Colonic mucosa (tissue), 4 donors: ENCODE results near the gene IKZF3. TPM values are rescaled to one million over a fixed set of nuclear protein-coding genes. Genes with fewer than 3 reads are reported as not detected.
A peak's percentile ranks its signal among the peaks of the same experiment; 100 is the strongest.
"Not testable (repeated sequence)": the region's sequence is repeated elsewhere in the genome, so short reads cannot be mapped to it uniquely, and the experiment has no call there.

Experiments used
- DNase-seq: peaks from one replicate; pipeline ENCODE4 v3.0.0-alpha.2; 2020
- H3K27ac ChIP-seq: fragments of 200-600 bp; one replicate; pipeline ENCODE4 v1.8.0; 2021
- H3K27me3 ChIP-seq: fragments of 200-600 bp; one replicate; pipeline ENCODE4 v1.8.0; 2021
- H3K36me3 ChIP-seq: fragments of 200-600 bp; one replicate; pipeline ENCODE4 v1.8.0; 2021
- H3K4me1 ChIP-seq: fragments of 200-600 bp; one replicate; pipeline ENCODE4 v1.8.0; 2021; ENCODE audit warnings: mild to moderate bottlenecking
- H3K4me3 ChIP-seq: fragments of 200-600 bp; one replicate; pipeline ENCODE4 v1.8.0; 2021
- H3K9ac ChIP-seq, 2 donors: one replicate each; pipeline ENCODE4 v1.7.0; 2013; ENCODE audit warnings: control low read depth in 2 of 2, low read depth in 2 of 2, low read length in 2 of 2
- H3K9me3 ChIP-seq: fragments of 200-600 bp; one replicate; pipeline ENCODE4 v1.8.0; 2021
- intact Hi-C: fragments of 100-400 bp; cut with DNase I; formaldehyde crosslinking; loops from one replicate; pipeline ENCODE4 v1.14.1; 2022
- total RNA-seq, 2 donors: library from RNA; stranded (reverse); fragmentation: NEBNext Ultra II Directional in 1 of 2; extraction: Animal tissue kit (Norgen Biotek cat#: 25700) in 1 of 2; gene quantifications; one replicate each; pipeline ENCODE4 v1.2.1, GENCODE V29; 2021
- TF ChIP-seq, protein P1 (sequence below): fragments of 200-600 bp; IDR thresholded peaks from one replicate; pipeline ENCODE4 v1.8.0; 2022; ENCODE audit warnings: antibody characterized with exemption, mild to moderate bottlenecking
- donor health status: healthy.
- donor health status: DM: no; HTN: no; CAD: no.
- donor health status: DM: no; HTN: no; CAD: no.

The IKZF3 gene
- 1 to 10 TPM; 1.8 to 2.0 TPM for total RNA-seq

- peak within 1 kb of the TSS; percentile 14 for H3K4me3 ChIP-seq
- intact Hi-C loops = no loop called here
- peak; percentile 70 for DNase-seq
- H3K27ac ChIP-seq = peak within 1 kb of the TSS; percentile 34
- H3K27me3 ChIP-seq = peaks cover 18% of the 10 kb centered on the region
- peak within 1 kb of the TSS; percentile 31 to 61 for H3K9ac ChIP-seq
- no peaks in the 10 kb centered on the region for H3K4me1 ChIP-seq
- H3K36me3 ChIP-seq = no peaks in the 10 kb centered on the region
- H3K9me3 ChIP-seq = no peaks in the 10 kb centered on the region
- TF ChIP-seq, protein P1, sequence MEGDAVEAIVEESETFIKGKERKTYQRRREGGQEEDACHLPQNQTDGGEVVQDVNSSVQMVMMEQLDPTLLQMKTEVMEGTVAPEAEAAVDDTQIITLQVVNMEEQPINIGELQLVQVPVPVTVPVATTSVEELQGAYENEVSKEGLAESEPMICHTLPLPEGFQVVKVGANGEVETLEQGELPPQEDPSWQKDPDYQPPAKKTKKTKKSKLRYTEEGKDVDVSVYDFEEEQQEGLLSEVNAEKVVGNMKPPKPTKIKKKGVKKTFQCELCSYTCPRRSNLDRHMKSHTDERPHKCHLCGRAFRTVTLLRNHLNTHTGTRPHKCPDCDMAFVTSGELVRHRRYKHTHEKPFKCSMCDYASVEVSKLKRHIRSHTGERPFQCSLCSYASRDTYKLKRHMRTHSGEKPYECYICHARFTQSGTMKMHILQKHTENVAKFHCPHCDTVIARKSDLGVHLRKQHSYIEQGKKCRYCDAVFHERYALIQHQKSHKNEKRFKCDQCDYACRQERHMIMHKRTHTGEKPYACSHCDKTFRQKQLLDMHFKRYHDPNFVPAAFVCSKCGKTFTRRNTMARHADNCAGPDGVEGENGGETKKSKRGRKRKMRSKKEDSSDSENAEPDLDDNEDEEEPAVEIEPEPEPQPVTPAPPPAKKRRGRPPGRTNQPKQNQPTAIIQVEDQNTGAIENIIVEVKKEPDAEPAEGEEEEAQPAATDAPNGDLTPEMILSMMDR = no peak
Measured at GRCh38 chr17:39863918-39864746, at the start of gene IKZF3. IKZF3 (minus strand) TSS chr17:39864312; CDS start chr17:39864126, 186 bp downstream.

DNA sequence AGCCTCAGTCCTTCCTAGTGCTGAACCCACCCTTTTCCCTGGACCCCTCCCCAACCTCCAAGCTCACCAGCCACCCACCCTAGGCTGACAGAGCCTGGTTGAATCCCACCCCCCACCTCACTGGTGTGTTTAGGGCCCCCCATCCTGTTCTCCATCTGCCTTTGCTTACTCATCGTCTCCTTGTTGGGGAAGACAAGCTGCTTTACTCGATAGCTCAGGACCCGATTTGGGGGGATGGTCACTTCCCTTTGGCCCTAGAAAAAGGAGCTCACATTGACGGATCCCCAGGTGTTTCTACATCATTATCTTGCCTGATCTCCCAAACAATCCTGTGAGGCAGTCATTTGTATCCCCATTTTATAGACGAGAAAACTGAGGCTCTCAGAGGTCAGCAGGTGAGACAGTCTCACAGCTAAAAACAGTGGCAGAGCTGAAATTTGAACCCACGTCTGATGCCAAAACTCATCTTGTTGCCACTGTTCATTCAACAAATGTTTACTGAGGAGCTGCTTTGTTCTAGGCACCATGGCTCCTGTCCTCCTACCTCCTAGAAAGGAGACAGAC, 44.8 kb upstream of the IKZF3 start:
- no peak for DNase-seq
- no peaks in the 10 kb centered on the region for H3K4me1 ChIP-seq
- no peak overlapping the region for H3K4me3 ChIP-seq
- H3K36me3 ChIP-seq = no peaks in the 10 kb centered on the region
- H3K27me3 ChIP-seq = no peaks in the 10 kb centered on the region
- no peak overlapping the region for H3K9ac ChIP-seq
- H3K27ac ChIP-seq = no peak overlapping the region
- TF ChIP-seq, protein P1 = no peak
- no peaks in the 10 kb centered on the region for H3K9me3 ChIP-seq
- intact Hi-C loops = no loop called here

DNA sequence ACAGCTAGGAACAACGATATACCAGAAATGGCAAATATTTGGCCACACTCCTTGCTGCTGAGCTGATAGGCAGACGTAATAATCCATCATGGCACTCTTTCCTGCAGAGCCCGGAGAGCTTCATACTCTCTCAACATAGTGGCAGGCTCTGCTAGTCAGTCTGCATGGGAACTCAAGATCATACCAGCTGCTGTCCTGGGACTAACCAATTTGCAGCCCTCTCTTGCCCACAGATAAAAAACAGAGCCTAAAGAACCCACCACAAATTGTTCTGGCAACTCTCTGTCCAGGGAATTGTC, 40.8 kb upstream of the IKZF3 start:
- Histone ChIP-seq H3K27me3 (no peaks in the 10 kb centered on the region), H3K9ac (no peak overlapping the region), H3K4me3 (no peak overlapping the region), H3K27ac (no peak overlapping the region), H3K36me3 (no peaks in the 10 kb centered on the region), H3K9me3 (no peaks in the 10 kb centered on the region), H3K4me1 (no peaks in the 10 kb centered on the region)
- intact Hi-C loops = no loop called here
- DNase-seq = no peak
- TF ChIP-seq, protein P1 = no peak

DNA sequence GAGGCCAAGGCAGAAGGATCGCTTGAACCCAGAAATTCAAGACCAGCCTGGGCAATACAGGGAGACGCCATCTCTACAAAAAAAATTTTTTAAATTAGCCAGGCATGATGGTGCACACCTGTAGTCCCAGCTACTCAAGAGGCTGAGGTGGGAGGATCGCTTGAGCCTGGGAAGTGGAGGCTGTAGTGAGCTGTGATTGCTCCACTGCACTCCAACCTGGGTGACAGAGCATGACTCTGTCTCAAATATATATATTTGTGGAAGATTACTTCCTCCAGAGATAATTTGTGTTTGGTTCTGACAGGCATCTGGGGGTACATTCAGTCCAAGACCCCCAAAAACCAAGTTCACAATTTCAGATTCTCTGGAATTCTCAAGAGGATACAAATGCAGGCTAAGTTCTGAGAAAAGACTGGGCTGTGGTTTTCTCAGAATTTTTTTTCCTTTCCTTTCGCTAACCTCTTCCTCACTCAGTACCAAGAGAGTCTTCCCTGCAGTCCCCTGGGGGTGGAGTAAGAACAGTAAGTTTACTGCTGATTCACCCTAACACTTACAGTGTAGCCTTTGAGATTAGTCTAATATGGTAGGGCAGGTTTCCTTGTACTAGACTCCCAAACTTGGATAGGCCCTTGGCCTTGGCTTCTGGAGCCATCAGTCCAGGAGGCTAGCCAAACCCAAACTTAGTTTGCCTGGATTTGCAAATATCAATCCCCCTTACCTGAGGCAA, 39.2 kb upstream of the IKZF3 start:
- Histone ChIP-seq H3K9me3 (no peaks in the 10 kb centered on the region), H3K36me3 (no peaks in the 10 kb centered on the region), H3K27ac (no peak overlapping the region), H3K27me3 (no peaks in the 10 kb centered on the region), H3K9ac (no peak overlapping the region), H3K4me1 (no peaks in the 10 kb centered on the region), H3K4me3 (no peak overlapping the region)
- intact Hi-C loops = no loop called here
- DNase-seq = no peak
- TF ChIP-seq, protein P1 = no peak

DNA sequence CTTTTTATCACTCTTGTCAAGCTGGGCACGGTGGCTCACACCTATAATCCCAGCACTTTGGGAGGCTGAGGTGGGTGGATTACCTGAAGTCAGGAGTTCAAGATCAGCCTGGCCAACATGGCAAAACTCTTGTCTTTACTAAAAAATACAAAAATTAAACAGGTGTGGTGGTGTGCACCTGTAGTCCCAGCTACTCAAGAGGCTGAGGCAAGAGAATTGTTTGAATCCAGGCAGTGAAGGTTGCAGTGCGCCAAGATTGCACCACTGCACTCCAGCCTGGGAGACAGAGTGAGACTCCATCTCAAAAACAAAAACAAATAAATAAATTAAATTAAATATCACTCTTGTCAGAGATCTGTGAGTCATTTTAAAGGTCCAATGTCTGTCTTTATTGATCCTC, 37.9 kb upstream of the IKZF3 start:
- H3K36me3 ChIP-seq, H3K4me3 ChIP-seq, H3K9me3 ChIP-seq, H3K4me1 ChIP-seq, H3K27me3 ChIP-seq, DNase-seq, H3K27ac ChIP-seq, H3K9ac ChIP-seq, intact Hi-C loops: not testable (repeated sequence)

DNA sequence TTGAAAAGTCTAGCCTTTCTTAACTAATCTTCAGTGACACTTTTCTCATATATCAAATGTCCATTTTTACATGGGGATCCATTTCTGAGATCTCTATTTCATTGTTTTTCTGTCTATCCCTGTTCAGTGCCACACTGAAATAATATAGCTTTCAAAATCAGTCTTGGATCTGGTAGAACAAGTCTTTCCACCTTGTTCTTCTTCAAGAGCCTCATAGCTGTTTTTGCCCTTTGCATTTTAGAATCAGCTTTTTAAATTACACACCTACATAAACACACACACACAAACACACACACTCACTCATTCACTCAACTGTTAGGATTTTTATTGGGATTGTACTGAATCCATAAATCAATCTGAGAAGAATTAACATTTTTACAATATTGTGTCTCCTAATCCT, 35.1 kb upstream of the IKZF3 start:
- Histone ChIP-seq H3K27ac (no peak overlapping the region), H3K36me3 (no peaks in the 10 kb centered on the region), H3K4me1 (no peaks in the 10 kb centered on the region), H3K9me3 (no peaks in the 10 kb centered on the region), H3K4me3 (no peak overlapping the region), H3K9ac (no peak overlapping the region), H3K27me3 (no peaks in the 10 kb centered on the region)
- DNase-seq = no peak
- TF ChIP-seq, protein P1 = no peak
- intact Hi-C loops = no loop called here
